Thoracic aorta (tissue), 2 donors: ENCODE results near the gene CFAP100. TPM values are rescaled to one million over a fixed set of nuclear protein-coding genes. Genes with fewer than 3 reads are reported as not detected.

Experiments
- ATAC-seq: fragments of 150-250 bp; one replicate; pipeline ENCODE4 v1.8.0; 2017; ENCODE audit warnings: low read depth; ENCODE audit not compliant: insufficient number of reproducible peaks, low FRiP score
- DNase-seq: peaks from one replicate; pipeline ENCODE4 v3.0.0-alpha.2; 2020; ENCODE audit warnings: low spot score
- H3K27ac ChIP-seq, 2 donors: fragments of 200-600 bp; sonication (generic); 1 replicate in 1 of 2; 2 replicates in 1 of 2; pipeline ENCODE4 v1.5.1; 2016; ENCODE audit warnings: mild to moderate bottlenecking in 2 of 2, moderate library complexity in 2 of 2
- H3K27me3 ChIP-seq: fragments of 200-600 bp; sonication (generic); replicated peaks from 2 replicates; pipeline ENCODE4 v1.6.0; 2016; ENCODE audit warnings: mild to moderate bottlenecking; ENCODE audit not compliant: insufficient read depth
- H3K36me3 ChIP-seq: fragments of 200-600 bp; sonication (generic); one replicate; pipeline ENCODE4 v1.5.1; 2016
- H3K4me1 ChIP-seq, 2 donors: fragments of 200-600 bp; sonication (generic); 1 replicate in 1 of 2; 2 replicates in 1 of 2; pipeline versions ENCODE4 v1.5.1 to v1.6.0; 2016; ENCODE audit warnings: low read depth in 2 of 2, mild to moderate bottlenecking in 1 of 2; ENCODE audit not compliant: control insufficient read depth in 1 of 2
- H3K4me3 ChIP-seq: fragments of 200-600 bp; sonication (generic); 2 replicates; pipeline ENCODE4 v1.5.1; 2016; ENCODE audit warnings: mild to moderate bottlenecking
- H3K9me3 ChIP-seq: fragments of 200-600 bp; sonication (generic); 2 replicates; pipeline ENCODE4 v1.5.1; 2016
- CTCF ChIP-seq: fragments of 200-600 bp; sonication (generic); IDR thresholded peaks from one replicate; pipeline ENCODE4 v1.5.1; 2019; ENCODE audit warnings: antibody characterized with exemption
- total RNA-seq, 2 donors: library from RNA; depleted of rRNA; stranded (reverse); fragments of >200 nt; gene quantifications; one replicate each; pipeline versions ENCODE4 v1.1.0 to v1.2.3, GENCODE V29; 2016

CFAP100 gene
- total RNA-seq, 2 donors from 2014 or later, result not detected

GRCh38 chr3:126454025-126454424, 59.3 kb downstream of the CFAP100 start:
- Histone ChIP-seq H3K4me3 (no peak overlapping the region), H3K27me3 (no peaks in the 10 kb centered on the region), H3K4me1 (no peaks in the 10 kb centered on the region), H3K9me3 (no peaks in the 10 kb centered on the region), H3K27ac (no peak overlapping the region), H3K36me3 (peaks cover 49% of the 10 kb centered on the region)
- no peak for ATAC-seq
- no peak for TF ChIP-seq CTCF
- no peak for DNase-seq

- no peaks in the 10 kb centered on the region for H3K9me3 ChIP-seq
- DNase-seq (no peak), ATAC-seq (no peak)
- H3K27ac ChIP-seq, result no peak overlapping the region
- peaks cover 53% of the 10 kb centered on the region for H3K36me3 ChIP-seq
- H3K4me3 ChIP-seq, result no peak overlapping the region
- no peaks in the 10 kb centered on the region for H3K27me3 ChIP-seq
- no peaks in the 10 kb centered on the region for H3K4me1 ChIP-seq
- no peak for TF ChIP-seq CTCF
Measured at GRCh38 chr3:126454437-126455198, 59.9 kb downstream of the CFAP100 start.

GRCh38 chr3:126456211-126456610, 61.5 kb downstream of the CFAP100 start:
- H3K4me1 ChIP-seq, result no peaks in the 10 kb centered on the region
- peaks cover 59% of the 10 kb centered on the region for H3K36me3 ChIP-seq
- H3K4me3 ChIP-seq, result no peak overlapping the region
- no peak for DNase-seq
- TF ChIP-seq CTCF, result no peak
- H3K27me3 ChIP-seq, result no peaks in the 10 kb centered on the region
- H3K27ac ChIP-seq, result no peak overlapping the region
- no peak for ATAC-seq
- H3K9me3 ChIP-seq, result no peaks in the 10 kb centered on the region

GRCh38 chr3:126456766-126457388, 62.2 kb downstream of the CFAP100 start:
- peaks cover 60% of the 10 kb centered on the region for H3K36me3 ChIP-seq
- H3K27me3 ChIP-seq, result no peaks in the 10 kb centered on the region
- DNase-seq, result no peak

More at GRCh38 chr3:126456766-126457388, 62.2 kb downstream of the CFAP100 start:
- no peaks in the 10 kb centered on the region for H3K9me3 ChIP-seq
- no peak for ATAC-seq
- H3K27ac ChIP-seq, result no peak overlapping the region
- no peak overlapping the region for H3K4me3 ChIP-seq
- H3K4me1 ChIP-seq, result no peaks in the 10 kb centered on the region
- no peak for TF ChIP-seq CTCF
